Hepatocyte (in vitro differentiated cells): ENCODE measurements around the gene HSD11B1L.

Experiments used
- CTCF ChIP-seq: fragments of 200-600 bp; sonication (generic); IDR thresholded peaks from 2 replicates; pipeline ENCODE4 v1.5.1; 2016; ENCODE audit warnings: antibody characterized with exemption, mild to moderate bottlenecking; ENCODE audit not compliant: poor library complexity
- EZH2 ChIP-seq: fragments of 200-600 bp; sonication (generic); IDR thresholded peaks from 2 replicates; pipeline ENCODE4 v1.6.1; 2016; ENCODE audit warnings: antibody characterized with exemption, mild to moderate bottlenecking, borderline replicate concordance

GRCh38 chr19:5684694-5685430 is 4.0 kb downstream of the HSD11B1L start:
- TF ChIP-seq CTCF (no peak), EZH2 (no peak)
